ENCODE results near the gene CCDC88B.
A peak's percentile ranks its signal among the peaks of the same experiment; 100 is the strongest.

Gene CCDC88B

DNA sequence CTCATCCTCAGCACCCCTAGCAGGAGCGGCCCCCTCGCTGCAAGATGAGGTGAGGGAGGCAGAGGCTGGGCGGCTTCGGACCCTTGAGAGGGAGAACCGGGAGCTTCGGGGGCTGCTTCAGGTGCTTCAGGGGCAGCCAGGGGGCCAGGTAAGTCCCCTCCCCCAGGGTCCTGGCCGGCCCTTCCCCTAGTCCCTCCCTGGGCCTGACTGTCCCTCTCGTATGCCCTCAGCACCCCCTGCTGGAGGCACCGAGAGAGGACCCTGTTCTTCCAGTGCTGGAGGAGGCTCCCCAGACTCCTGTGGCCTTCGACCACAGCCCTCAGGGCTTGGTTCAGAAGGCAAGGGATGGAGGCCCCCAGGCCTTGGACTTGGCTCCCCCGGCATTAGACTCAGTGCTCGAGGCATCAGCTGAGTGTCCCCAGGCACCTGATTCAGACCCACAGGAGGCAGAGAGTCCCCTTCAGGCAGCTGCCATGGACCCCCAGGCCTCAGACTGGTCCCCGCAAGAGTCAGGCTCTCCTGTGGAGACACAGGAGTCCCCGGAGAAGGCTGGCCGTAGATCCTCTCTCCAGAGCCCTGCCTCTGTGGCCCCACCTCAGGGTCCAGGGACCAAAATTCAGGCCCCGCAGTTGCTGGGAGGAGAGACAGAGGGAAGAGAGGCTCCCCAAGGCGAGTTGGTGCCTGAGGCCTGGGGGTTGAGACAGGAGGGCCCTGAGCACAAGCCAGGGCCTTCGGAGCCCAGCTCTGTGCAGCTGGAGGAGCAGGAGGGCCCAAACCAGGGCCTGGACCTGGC is 4.0 kb downstream of the CCDC88B start:
- no peak for DNase-seq

GRCh38 chr11:64344787-64345186 is 4.8 kb downstream of the CCDC88B start:
- DNase-seq = no peak

DNA sequence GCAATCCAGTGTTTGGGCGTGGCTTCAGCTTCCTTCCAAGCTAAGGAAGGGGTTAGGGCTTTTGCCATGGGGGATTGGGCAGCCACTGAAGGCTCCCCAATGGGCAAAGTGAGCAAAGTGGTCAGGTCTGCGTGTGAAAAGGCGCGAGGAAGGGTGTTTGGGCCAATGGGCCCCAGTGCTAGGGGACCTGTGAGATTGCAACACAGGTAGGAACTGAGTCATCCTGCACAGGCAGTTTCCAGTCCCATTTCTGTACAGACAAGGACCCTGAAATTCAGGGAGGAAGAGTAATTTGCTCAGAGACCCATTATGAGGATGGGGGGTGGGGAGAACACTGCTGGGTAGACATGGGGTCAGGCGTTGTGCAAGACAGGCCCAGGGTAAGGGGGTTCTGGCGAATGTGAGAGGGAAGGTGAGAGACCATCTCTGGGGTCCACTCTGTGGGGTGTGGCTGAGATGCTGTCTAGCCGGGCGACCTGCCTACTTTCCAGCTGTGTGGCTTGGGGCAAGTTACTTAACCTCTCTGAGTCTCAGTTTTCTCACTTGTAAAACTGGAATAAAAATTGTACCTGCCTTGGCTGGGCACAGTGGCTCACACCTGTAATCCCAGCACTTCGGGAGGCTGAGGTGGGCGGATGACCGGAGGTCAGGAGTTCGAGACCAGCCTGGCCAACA is 7.3 kb downstream of the CCDC88B start:
- DNase-seq = no peak

DNA sequence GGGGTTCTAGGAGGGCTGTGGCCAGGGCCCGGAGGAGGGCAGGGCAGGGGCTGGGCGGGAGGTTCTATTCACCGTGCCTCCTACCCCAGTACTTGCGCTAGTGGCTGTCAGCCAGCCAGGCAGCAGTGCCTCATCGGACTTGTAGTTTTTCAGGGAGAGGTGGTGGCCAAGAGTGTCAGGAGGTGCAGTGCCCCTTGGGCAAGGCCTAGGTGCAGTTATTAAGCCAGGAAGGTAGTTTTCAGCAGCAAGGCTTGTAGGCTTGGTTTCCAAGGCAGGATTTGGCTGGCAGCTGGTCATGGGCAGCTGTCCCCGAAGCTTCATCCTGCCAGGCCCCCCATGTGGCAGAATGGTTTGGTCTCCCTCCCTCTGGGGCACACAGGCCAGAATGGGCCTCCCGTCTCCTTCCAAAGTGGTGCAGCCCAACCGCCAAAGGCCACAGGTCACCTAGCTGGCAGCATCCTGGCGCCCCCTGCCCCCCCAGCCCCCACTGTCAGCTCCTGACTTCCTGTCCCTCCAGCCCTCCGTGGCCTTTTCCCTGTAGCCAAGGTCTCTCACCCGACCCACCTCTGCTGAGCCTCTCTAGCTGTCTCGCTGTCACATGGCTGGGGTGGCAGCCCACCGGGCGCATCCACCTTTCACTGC is 8.5 kb downstream of the CCDC88B start:
- DNase-seq = no peak

GRCh38 chr11:64349025-64349387 is 9.0 kb downstream of the CCDC88B start:
- no peak for DNase-seq

- DNase-seq = no peak
These were observed 9.4 kb downstream of the CCDC88B start for GRCh38 chr11:64349404-64349803.

DNA sequence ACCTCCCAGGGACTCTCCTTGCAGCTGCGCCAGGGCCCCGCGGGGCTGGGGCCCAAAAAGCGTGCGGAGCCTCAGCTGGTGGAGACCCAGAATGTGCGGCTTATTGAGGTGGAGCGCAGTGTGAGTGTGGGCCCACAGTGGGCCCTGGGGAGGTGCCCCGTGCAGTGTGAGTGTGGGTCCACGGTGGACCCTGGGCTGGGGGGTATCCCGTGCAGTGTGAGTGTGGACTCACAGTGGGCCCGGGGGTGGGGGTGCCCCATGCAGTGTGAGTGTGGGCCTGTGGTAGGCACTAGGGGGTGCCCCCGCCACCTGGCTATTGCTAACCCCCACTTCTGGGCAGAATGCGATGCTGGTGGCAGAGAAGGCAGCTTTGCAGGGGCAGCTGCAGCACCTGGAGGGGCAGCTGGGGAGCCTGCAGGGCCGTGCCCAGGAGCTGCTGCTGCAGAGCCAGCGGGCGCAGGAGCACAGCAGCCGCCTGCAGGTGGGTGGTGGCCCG is 11.2 kb downstream of the CCDC88B start:
- DNase-seq = no peak

DNA sequence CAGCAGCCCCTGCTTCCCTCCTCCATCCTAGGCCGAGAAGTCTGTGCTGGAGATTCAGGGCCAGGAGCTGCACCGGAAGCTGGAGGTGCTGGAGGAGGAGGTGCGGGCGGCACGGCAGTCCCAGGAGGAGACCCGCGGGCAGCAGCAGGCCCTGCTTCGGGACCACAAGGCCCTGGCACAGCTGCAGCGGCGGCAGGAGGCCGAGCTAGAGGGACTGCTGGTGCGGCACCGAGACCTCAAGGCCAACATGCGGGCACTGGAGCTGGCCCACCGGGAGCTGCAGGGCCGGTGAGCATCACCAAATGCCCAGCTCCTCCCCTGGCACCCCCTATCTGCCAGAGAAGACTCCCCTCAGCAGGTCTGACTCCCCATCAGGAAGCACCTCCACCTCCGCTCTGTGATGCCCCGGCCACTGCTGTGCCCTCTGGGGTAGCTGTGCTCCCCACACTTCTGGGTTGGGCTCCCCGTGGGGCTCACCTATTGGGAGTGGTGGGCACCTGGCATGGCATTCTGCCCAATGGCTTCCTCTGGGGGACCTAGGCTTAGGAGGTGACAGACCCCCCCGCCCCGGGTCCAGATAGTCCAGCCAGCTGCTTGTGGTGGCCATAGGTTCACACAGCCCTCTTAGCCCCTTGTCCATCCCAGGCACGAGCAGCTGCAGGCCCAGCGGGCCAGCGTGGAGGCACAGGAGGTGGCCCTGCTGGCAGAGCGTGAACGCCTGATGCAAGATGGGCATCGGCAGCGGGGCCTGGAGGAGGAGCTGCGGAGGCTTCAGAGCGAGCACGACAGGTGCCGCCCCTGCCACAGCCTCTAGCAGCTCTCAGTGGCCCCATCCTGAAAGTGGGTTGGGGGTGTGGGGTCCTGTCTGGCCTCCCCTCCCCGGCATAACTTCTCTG is 12.3 kb downstream of the CCDC88B start:
- peak; percentile 89 for DNase-seq

DNA sequence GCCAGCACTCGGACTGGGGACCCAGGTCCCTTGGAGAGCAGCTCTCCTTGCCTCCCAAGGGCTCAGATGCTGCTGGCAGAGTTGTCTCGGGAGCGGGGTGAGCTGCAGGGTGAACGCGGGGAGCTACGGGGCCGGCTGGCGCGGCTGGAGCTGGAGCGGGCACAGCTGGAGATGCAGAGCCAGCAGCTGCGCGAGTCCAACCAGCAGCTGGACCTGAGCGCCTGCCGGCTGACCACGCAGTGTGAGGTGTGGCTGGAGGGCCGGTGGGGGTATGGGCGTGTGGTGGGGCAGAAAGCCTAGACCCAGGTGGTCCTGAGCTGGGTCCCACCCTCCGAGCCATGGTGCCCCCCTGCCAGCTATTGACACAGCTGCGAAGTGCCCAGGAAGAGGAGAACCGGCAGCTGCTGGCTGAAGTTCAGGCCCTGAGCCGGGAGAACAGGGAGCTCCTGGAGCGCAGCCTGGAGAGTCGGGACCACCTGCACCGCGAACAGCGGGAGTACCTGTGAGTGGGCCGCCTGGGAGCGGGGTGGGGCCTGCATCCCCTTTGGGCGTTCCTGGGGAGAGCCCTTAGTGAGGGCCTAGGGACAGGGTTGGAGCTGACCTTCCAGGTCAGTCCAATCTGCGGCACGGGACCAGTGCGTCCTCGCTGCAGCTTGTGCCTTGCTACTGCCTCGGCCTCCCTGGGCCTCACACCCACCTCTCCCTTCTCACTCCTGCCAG is 13.2 kb downstream of the CCDC88B start:
- DNase-seq = peak; percentile 94

- DNase-seq = no peak
These were observed 13.9 kb downstream of the CCDC88B start for GRCh38 chr11:64353715-64354506.

DNA sequence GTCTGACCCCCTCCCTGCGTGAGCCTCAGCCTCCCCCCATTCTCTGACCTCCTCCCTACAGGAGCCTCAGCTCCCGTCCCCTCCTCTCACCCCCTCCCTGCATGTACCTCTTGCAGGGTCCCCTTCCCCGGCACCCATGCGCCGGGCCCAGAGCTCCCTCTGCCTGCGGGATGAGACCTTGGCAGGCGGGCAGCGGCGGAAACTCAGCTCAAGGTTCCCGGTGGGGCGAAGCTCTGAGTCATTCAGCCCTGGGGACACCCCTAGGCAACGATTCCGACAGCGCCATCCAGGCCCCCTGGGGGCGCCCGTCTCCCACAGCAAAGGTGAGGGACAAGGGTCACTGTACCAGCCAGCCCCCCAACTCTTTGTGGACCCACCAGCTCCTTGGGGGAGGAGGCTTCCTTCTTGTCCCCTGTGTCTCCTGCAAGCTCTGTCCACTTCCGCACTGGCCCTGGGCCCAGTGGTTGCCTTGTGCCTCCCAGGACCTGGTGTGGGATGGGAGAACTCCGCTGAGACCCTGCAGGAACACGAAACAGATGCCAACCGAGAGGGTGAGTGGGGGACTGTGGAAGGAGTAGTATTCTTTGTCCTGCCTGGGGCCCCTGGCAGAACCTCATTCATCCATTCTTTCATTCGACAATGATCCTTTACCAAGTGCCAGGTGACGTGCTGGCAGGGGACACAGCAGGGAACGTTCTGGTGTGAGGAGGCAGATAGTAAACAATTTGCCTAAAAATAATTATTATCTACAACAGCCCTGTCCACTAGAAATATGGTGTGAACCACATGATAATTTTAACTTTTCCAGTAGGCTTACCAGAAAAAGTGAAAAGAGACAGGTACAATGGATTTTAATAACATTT is 15.3 kb downstream of the CCDC88B start:
- peak; percentile 91 for DNase-seq

- DNase-seq = peak; percentile 29
These were observed 16.8 kb downstream of the CCDC88B start for GRCh38 chr11:64356498-64357411.

DNA sequence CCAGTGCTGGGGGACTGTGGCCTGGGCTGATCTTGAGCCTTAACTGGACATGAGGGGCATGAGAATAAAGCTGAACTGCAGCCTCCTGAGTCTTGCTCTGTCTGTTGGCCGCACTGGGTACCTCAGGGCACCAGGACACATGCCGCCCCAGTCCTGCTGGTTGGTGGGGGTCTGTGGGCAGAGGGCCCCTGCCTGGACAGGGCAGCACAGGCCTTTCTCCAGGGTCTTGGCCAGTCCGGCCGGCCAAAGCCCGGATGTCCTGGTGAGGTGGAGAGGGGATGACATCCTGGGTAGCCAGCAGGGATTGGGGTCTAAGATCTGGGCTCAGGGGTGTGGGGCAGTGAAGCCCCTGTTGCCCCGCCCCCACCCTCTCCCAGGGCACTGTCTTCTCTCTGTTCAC is 17.4 kb downstream of the CCDC88B start:
- DNase-seq = no peak

DNA sequence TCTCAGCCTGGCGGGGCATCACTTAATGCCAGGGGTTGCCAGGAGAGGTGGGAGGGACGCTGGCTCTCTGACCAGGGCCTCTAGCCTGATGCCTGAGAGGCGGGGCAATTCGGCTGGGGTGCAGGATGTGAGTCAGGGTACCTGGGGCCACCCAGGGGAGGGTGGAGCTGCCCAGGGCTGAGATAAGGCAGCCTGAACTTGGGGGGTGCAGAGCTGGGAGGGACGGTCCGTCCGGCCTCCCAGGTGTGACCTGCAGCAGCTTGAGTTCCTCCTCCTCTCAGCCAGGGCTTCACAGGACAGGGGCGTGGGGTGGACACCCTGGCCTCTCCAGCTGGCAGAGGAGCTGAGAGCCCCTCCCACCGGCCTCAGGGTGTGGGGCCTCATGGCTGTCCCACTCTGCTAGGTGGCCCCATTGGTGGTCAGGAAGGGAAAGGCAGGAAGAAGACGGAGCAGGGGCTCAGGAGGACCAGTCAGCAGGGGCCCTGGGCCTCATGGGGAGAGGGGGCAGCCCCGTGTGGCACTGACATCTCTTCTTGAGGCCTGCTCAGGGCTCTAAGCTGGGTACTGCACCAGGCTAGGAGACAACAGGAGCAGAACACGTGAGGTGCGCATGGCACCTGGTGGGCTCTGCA is 18.0 kb downstream of the CCDC88B start:
- DNase-seq = no peak

DNA sequence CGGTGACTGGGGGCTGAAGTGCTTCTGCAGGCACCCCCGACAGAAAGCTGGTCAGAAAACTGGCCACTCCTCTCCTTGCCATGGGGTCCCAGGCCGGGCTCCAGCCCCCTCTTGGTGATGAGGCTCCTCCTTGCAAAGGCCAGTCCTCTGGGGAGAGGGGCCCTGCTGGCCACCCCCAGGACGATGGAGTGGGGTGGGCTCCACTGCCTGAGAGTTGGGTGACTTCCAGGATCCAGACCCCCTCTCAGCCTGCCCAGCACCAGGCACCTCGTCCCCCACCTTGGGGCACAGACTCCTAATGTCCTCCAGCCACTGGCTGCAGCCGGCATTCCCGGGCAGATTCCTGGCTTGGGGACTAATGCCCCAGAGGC is 18.5 kb downstream of the CCDC88B start:
- DNase-seq = no peak

DNA sequence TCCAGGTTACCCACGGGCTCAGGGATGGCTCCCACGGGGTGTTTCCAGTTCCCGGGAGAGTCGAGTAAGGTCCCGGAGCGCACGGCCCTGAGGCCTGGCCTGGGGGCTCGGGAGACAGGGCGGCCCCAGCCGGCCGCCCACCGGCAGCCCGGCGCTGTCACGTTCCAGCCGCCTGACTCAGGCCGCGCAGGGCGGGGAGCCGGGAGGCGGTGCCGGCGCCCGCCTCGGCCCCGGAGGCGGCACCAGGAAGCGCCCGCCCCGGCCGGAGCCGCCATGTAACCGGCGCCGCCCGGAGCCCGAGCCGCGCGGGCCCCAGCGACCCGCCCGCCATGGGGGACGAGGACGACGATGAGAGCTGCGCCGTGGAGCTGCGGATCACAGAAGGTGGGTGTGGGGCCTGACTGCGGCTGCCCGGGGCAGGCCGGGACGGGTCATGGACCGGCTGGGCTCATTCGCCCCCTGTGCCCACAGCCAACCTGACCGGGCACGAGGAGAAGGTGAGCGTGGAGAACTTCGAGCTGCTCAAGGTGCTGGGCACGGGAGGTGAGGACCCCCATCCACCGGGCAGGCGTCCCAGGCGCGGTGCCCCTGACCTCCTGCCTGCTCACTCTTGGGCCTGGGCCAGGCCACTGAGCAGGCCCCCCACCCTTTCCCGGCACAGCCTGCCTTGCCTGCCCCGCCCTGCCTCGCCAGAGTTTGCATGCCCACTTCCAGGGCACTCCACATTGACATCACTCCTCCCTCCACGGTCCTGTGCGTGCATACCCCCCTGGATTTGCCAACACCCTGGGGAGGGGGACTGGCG is 19.1 kb downstream of the CCDC88B start, which contains the start of gene RPS6KA4:
TSS of gene RPS6KA4 (plus strand) at position 256 of the 805 bp plus-strand sequence. CDS start at position 330, 74 bp downstream.
- peak; percentile 42 for DNase-seq

DNA sequence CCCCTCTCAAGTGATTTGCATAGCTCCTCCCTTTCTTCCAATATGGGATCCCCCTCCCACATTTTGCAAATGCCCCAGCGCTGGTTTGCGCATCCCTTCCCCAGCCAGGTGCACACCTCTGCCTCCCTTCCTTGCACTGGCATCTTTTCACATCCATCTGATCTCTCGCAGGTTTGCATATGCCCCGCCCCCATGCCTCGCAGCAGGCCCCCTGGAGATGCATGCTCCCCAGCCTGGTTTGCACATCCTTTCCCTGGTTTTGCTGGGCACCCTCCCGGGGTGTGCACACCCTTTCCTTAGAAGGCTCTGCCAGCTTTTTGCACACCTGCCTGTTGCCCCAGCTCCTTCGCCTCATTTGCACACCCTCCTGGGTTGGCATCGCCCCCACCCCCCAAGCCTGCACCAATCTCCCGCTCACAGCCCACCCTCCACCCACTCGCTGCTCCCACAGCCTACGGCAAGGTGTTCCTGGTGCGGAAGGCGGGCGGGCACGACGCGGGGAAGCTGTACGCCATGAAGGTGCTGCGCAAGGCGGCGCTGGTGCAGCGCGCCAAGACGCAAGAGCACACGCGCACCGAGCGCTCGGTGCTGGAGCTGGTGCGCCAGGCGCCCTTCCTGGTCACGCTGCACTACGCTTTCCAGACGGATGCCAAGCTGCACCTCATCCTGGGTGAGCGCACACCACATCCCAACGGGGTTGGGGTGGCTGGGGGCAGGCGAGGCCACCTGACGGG is 19.9 kb downstream of the CCDC88B start:
- peak; percentile 41 for DNase-seq
